K562 (cell line): ENCODE measurements around the gene ZNF77. TPM values are rescaled to one million over a fixed set of nuclear protein-coding genes. Genes with fewer than 3 reads are reported as not detected.

ENCODE experiments used
- CBFB ChIP-seq: sonication (generic); formaldehyde crosslinking; IDR thresholded peaks from 2 replicates; pipeline ENCODE4 v1.4.0; 2020; ENCODE audit warnings: mild to moderate bottlenecking, missing genetic modification reagents
- EP300 ChIP-seq: IDR thresholded peaks from 2 replicates; pipeline ENCODE4 v1.6.1; 2012; ENCODE audit warnings: low read length, improper control_type of control experiment
- HCFC1 ChIP-seq: IDR thresholded peaks from 2 replicates; pipeline ENCODE4 v1.6.1; 2012; ENCODE audit warnings: low read depth, low read length, improper control_type of control experiment
- NKRF ChIP-seq: fragments of 450-650 bp; IDR thresholded peaks from 2 replicates; pipeline ENCODE4 v1.6.1; 2016; ENCODE audit warnings: borderline replicate concordance
- POLR2AphosphoS5 ChIP-seq: IDR thresholded peaks from 2 replicates; pipeline ENCODE4 v1.6.1; 2011; ENCODE audit warnings: mild to moderate bottlenecking, low read depth, low read length, moderate library complexity; ENCODE audit not compliant: control insufficient read depth, insufficient read depth
- RFX7 ChIP-seq: fragments of 250-450 bp; sonication (Bioruptor Pico); IDR thresholded peaks from 2 replicates; pipeline ENCODE4 v1.5.1; 2021; ENCODE audit warnings: mild to moderate bottlenecking
- USF1 ChIP-seq: sonication (generic); formaldehyde crosslinking; IDR thresholded peaks from 2 replicates; pipeline ENCODE4 v1.9.0; 2022; ENCODE audit warnings: mild to moderate bottlenecking, missing genetic modification reagents
- ZBTB17 ChIP-seq: fragments of 450-650 bp; formaldehyde crosslinking; IDR thresholded peaks from 2 replicates; pipeline ENCODE4 v1.4.0; 2020; ENCODE audit warnings: mild to moderate bottlenecking
- ZBTB40 ChIP-seq, 2 experiments: fragments of 450-650 bp in 1 of 2; sonication (generic) in 1 of 2; formaldehyde crosslinking in 1 of 2; IDR thresholded peaks; 2 replicates each; pipeline versions ENCODE4 v1.7.1 to v1.9.0; 2016 to 2022; ENCODE audit warnings: inconsistent platforms in 1 of 2, mild to moderate bottlenecking in 1 of 2, missing genetic modification reagents in 1 of 2
- ZNF589 ChIP-seq: fragments of 200-800 bp; sonication (Bioruptor generic); IDR thresholded peaks from 2 replicates; pipeline ENCODE4 v1.6.1; 2016; ENCODE audit warnings: low read depth, missing genetic modification characterization, missing compliant biosample characterization
- polyA plus RNA-seq, 8 experiments: library from polyadenylated mRNA; depleted of rRNA in 4 of 8; stranded (reverse) in 5 of 8; unstranded in 3 of 8; fragments of >200 nt; fragmentation: Nextera tagmentation in 2 of 8; fragmentation: Illumina TruSeq in 1 of 8; extraction: Ambion mirVana in 2 of 8; extraction: Trizol in 1 of 8; gene quantifications; 2 replicates each; pipeline versions ENCODE4 v1.2.1 to v1.2.3, GENCODE V29; 2011 to 2014; ENCODE audit warnings: inconsistent platforms in 1 of 8, missing spikeins in 1 of 8
- total RNA-seq, 7 experiments: library from RNA; depleted of rRNA in 6 of 7; stranded (reverse); fragments of >200 nt in 6 of 7; fragmentation: Illumina TruSeq in 2 of 7; extraction: Trizol in 2 of 7; gene quantifications; 2 replicates each; pipeline versions ENCODE4 v1.2.1 to v1.2.3, GENCODE V29; 2011 to 2021; ENCODE audit warnings: low replicate concordance in 1 of 7

The ZNF77 gene
- total and polyA plus RNA-seq, 9 of the 15 experiments (the other 6 are each of a cell fraction or from before 2014, with no cell fraction given), result 4.3 to 14.5 (median 7.7) TPM

GRCh38 chr19:2950286-2951124, 5.7 kb upstream of the ZNF77 start (continued):
- TF ChIP-seq ZBTB40 (IDR thresholded peaks at IDR 0.05) (peak; percentile 99), ZBTB40 (CRISPR knock-in tag; IDR thresholded peaks at IDR 0.05) (no peak), RFX7 (CRISPR knock-in tag) (no peak), ZNF589 (CRISPR knock-in tag) (peak; percentile 15; the same call in 1 of the 2 replicates), NKRF (peak; percentile 82; the same call in 1 of the 2 replicates), POLR2AphosphoS5 (peak; percentile 80), USF1 (CRISPR knock-in tag) (no peak), EP300 (no peak), HCFC1 (peak; percentile 74), CBFB (CRISPR knock-in tag) (0 out of 2 replicates have a peak, but pooled peaks have one; percentile 62), ZBTB17 (CRISPR knock-in tag) (peak; percentile 82)
